GM10266 (cell line): Measurements from ENCODE around the gene MIS18A.

Experiments
- DNase-seq: peaks from one replicate; pipeline ENCODE4 v3.0.0; 2012; ENCODE audit errors: extremely low spot score
- CTCF ChIP-seq: IDR thresholded peaks from 2 replicates; pipeline ENCODE4 v1.5.1; 2012; ENCODE audit warnings: mild to moderate bottlenecking, low read depth; ENCODE audit not compliant: control insufficient read depth, insufficient read depth; ENCODE audit errors: missing control alignments

Gene MIS18A

GRCh38 chr21:32226444-32226843, 52.4 kb downstream of the MIS18A start:
- no peak for DNase-seq
- no peak for TF ChIP-seq CTCF
